Heart right ventricle (tissue), 16 donors: ENCODE results near the gene COL6A2. TPM values are rescaled to one million over a fixed set of nuclear protein-coding genes. Genes with fewer than 3 reads are reported as not detected.

ENCODE experiments used
- ATAC-seq, 8 donors: fragments of 200-7000 bp; cut with Tn5 transposase; one replicate each; pipeline ENCODE4 v1.9.1; 2020; ENCODE audit warnings: mild to moderate bottlenecking in 8 of 8, moderate library complexity in 8 of 8, moderate number of reproducible peaks in 1 of 8
- DNase-seq, 2 donors: peaks; one replicate each; pipeline ENCODE4 v3.0.0-alpha.2; 2020
- H3K27ac ChIP-seq, 10 donors: fragments of 200-600 bp; sonication (generic) in 2 of 10; one replicate each; pipeline versions ENCODE4 v1.5.0 to v1.8.0; 2020 to 2022; ENCODE audit warnings: mild to moderate bottlenecking in 3 of 10
- H3K27me3 ChIP-seq, 7 donors: fragments of 200-600 bp; one replicate each; pipeline ENCODE4 v1.8.0; 2021 to 2022; ENCODE audit warnings: mild to moderate bottlenecking in 2 of 7
- H3K36me3 ChIP-seq, 9 donors: fragments of 200-600 bp; sonication (generic) in 1 of 9; one replicate each; pipeline versions ENCODE4 v1.5.0 to v1.8.0; 2020 to 2022; ENCODE audit warnings: mild to moderate bottlenecking in 2 of 9
- H3K4me1 ChIP-seq, 9 donors: fragments of 200-600 bp; sonication (generic) in 1 of 9; one replicate each; pipeline versions ENCODE4 v1.5.0 to v1.8.0; 2020 to 2022; ENCODE audit warnings: mild to moderate bottlenecking in 4 of 9
- H3K4me3 ChIP-seq, 10 donors: fragments of 200-600 bp; sonication (generic) in 2 of 10; one replicate each; pipeline versions ENCODE4 v1.5.0 to v1.8.0; 2020 to 2022; ENCODE audit warnings: mild to moderate bottlenecking in 7 of 10, moderate library complexity in 2 of 10
- H3K9me3 ChIP-seq, 11 donors: fragments of 200-600 bp in 10 of 11; sonication (generic) in 2 of 11; one replicate each; pipeline versions ENCODE4 v1.5.0 to v1.8.0; 2013 to 2022; ENCODE audit warnings: mild to moderate bottlenecking in 2 of 11, control low read depth in 1 of 11, moderate library complexity in 1 of 11
- WGBS, 2 donors: extraction: QIAGEN DNeasy Blood & Tissue Kit; methylation state at CpG; one replicate each; pipeline ENCODE4 v1.1.7; 2013; ENCODE audit warnings: inconsistent platforms in 1 of 2; 5-methylcytosine and 5-hydroxymethylcytosine counted together
- intact Hi-C, 10 donors: fragments of 100-400 bp; cut with DNase I; formaldehyde crosslinking; loops; one replicate each; pipeline versions ENCODE4 v1.11.1 to v1.14.2; 2022
- polyA plus RNA-seq, 2 donors: library from polyadenylated mRNA; stranded (reverse); fragments of 200-250 nt; gene quantifications; one replicate each; pipeline ENCODE4 v1.2.3, GENCODE V29; 2013
- total RNA-seq, 10 donors: library from RNA; stranded (reverse); fragmentation: NEBNext Ultra II Directional in 3 of 10; extraction: Animal tissue kit (Norgen Biotek cat#: 25700) in 3 of 10; gene quantifications; one replicate each; pipeline versions ENCODE4 v1.2.1 to v1.2.4, GENCODE V29; 2021 to 2023
- TF ChIP-seq, protein P1 (sequence below), 9 donors: fragments of 200-600 bp; sonication (generic) in 2 of 9; IDR thresholded peaks; one replicate each; pipeline versions ENCODE4 v1.5.0 to v1.8.0; 2021 to 2022; ENCODE audit warnings: antibody characterized with exemption in 9 of 9, mild to moderate bottlenecking in 5 of 9, moderate library complexity in 1 of 9
- donor health status: Arrhythmogenic right ventricular cardiomyopathy.
- donor health status: ischemic (EF 13 %, LVEDD 7.1; RV severe dilation, severe dysfunction).
- donor health status: healthy with polysubstance abuse.
- donor health status: DM: no; HTN: yes; CAD: no.
- donor health status: DM: no; HTN: no; CAD: no.
- donor health status: ischemic (EF 25% LVEDD 6.9; RV normal size, moderate dysfunction).
- donor health status: ischemic (EF 25% LVEDD 5.7; RV mildly dilated, moderate dysfunction).
- donor health status: healthy.
- donor health status: DM: yes; HTN: yes; CAD: no.
- donor health status: Ischemic cardiomyopathy.
- donor health status: ischemic (EF 35%, LVEDD 5.7; RV mildly dilated, moderate dysfunction).
- donor health status: nonischemic (EF 11% LVEDD 7.7; RV severe dilation, severe dysfunction).
- donor health status: DM: yes; HTN: yes; CAD: no.
- donor health status: PGD.
- donor health status: ischemic (EF 29% LVEDD 5.4; RV normal size, mild dysfunction).
- donor health status: nonischemic (EF 23%, LVEDD 6.1; RV moderate dilation, normal function).

The COL6A2 gene
- total and polyA plus RNA-seq, 12 donors = 76.6 to 370 (median 162) TPM

DNA sequence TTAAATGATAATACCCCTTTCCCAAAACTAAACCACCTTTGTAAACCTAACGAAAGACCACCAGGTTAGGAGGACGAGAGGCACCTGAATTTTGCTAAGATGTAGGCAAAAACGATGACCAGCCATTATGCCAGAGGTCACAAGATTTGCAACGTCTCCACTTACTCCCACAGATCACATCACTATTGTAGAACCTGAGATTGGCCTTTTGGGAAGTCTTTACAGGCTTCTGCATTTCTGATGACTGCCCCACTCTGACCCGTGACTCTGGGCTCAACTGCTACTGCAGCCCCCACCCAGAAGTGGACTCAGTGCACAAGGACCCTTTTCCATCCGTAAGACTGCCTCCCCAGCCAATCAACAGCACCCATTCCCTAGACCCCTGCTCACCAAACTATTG, 36.4 kb upstream of the COL6A2 start:
- no peak for ATAC-seq
- DNase-seq = no peak
- Histone ChIP-seq H3K27ac (peak overlapping the region in 8 of 10 donors; percentile 63 to 88 (median 83)), H3K9me3 (peaks cover 0 to 26% (median 0%) of the 10 kb centered on the region in 11 donors), H3K36me3 (no peaks in the 10 kb centered on the region), H3K27me3 (peaks cover 0 to 29% (median 0%) of the 10 kb centered on the region in 7 donors), H3K4me3 (no peak overlapping the region), H3K4me1 (peaks cover 5 to 45% (median 29%) of the 10 kb centered on the region in 9 donors)
- TF ChIP-seq, protein P1, sequence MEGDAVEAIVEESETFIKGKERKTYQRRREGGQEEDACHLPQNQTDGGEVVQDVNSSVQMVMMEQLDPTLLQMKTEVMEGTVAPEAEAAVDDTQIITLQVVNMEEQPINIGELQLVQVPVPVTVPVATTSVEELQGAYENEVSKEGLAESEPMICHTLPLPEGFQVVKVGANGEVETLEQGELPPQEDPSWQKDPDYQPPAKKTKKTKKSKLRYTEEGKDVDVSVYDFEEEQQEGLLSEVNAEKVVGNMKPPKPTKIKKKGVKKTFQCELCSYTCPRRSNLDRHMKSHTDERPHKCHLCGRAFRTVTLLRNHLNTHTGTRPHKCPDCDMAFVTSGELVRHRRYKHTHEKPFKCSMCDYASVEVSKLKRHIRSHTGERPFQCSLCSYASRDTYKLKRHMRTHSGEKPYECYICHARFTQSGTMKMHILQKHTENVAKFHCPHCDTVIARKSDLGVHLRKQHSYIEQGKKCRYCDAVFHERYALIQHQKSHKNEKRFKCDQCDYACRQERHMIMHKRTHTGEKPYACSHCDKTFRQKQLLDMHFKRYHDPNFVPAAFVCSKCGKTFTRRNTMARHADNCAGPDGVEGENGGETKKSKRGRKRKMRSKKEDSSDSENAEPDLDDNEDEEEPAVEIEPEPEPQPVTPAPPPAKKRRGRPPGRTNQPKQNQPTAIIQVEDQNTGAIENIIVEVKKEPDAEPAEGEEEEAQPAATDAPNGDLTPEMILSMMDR (IDR thresholded peaks at IDR 0.05) = no peak
- WGBS, 2 donors = 71 to 88% methylated on average over 6 of the region's 6 CpGs
- intact Hi-C loops = loop anchor here in 2 of 10 donors (5.0 kb wide), 2 partner anchors 34 to 51 kb away; no protein-coding TSS in a partner anchor

DNA sequence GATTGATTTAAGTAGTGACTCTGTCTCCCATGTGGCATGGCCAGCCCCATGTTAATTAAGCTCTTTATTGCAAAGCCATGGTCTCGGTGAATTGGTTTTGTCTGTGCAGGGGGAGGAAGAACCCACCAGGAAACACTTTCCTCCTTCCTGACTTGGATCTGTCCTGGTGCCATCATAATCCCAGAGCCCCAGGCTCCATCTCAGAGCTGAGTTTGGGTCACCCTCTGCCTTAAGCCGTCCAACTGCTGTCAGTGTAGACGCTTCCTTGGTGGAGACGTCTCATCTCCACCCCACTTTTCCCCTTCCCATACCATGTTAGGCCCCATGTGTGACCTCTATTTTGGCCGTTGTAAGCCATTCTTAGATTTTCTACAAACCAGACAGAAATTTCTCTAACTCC, 36.0 kb upstream of the COL6A2 start:
- Histone ChIP-seq H3K9me3 (peaks cover 0 to 26% (median 0%) of the 10 kb centered on the region in 11 donors), H3K4me1 (peaks cover 7 to 45% (median 29%) of the 10 kb centered on the region in 9 donors), H3K36me3 (no peaks in the 10 kb centered on the region), H3K27ac (peak overlapping the region in 7 of 10 donors; percentile 71 to 88 (median 85)), H3K4me3 (no peak overlapping the region), H3K27me3 (peaks cover 0 to 24% (median 0%) of the 10 kb centered on the region in 7 donors)
- DNase-seq (no peak), ATAC-seq (no peak)
- 92 to 99% methylated on average over 5 of the region's 5 CpGs for WGBS, 2 donors
- intact Hi-C loops = loop anchor here in 2 of 10 donors (5.0 kb wide), 2 partner anchors 35 to 50 kb away; no protein-coding TSS in a partner anchor
- TF ChIP-seq, protein P1 (IDR thresholded peaks at IDR 0.05) = no peak

DNA sequence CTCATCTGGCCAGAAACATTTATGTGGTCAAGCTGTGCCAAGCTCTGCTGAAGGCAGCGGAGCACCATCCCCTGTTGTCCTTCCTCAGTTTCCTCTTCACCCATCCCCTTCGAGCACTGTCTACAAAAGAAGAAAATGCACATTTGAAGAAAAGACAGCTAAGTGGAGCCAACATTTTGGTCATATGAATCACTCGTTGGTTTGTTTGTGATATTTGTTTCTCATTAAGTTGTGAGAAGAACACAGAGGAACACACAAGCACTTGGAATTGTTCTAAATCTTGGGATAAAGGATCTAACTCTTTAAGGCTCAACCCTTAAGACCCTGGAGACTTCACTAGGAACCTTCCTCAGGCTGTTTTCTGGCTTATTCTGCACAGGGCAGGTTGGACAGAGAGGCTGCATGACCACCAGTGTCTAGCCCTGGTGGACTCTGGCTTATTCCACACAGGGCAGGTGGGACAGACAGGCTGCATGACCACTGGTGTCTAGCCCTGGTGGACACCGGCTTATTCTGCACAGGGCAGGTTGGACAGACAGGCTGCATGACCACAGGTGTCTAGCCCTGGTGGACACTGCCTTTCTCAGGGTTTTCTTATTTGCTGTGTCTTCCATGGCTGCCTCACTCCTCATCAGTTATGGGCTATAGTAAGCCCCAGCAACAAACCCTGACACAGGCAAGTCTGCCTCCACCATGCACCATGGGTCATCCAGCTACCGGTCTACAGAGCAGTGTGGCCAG, 35.3 kb upstream of the COL6A2 start:
- no peak for ATAC-seq
- Histone ChIP-seq H3K9me3 (peaks cover 0 to 26% (median 0%) of the 10 kb centered on the region in 11 donors), H3K4me1 (peaks cover 14 to 47% (median 33%) of the 10 kb centered on the region in 9 donors), H3K36me3 (no peaks in the 10 kb centered on the region), H3K4me3 (no peak overlapping the region), H3K27me3 (peaks cover 0 to 17% (median under 1%) of the 10 kb centered on the region in 7 donors), H3K27ac (peak overlapping the region in 4 of 10 donors; percentile 16 to 85 (median 58))
- intact Hi-C loops = loop anchor here in 2 of 10 donors (5.0 kb wide), 2 partner anchors 35 to 50 kb away; no protein-coding TSS in a partner anchor
- WGBS, 2 donors = 93% methylated on average over 5 of the region's 5 CpGs
- TF ChIP-seq, protein P1 (IDR thresholded peaks at IDR 0.05) = no peak
- no peak for DNase-seq

DNA sequence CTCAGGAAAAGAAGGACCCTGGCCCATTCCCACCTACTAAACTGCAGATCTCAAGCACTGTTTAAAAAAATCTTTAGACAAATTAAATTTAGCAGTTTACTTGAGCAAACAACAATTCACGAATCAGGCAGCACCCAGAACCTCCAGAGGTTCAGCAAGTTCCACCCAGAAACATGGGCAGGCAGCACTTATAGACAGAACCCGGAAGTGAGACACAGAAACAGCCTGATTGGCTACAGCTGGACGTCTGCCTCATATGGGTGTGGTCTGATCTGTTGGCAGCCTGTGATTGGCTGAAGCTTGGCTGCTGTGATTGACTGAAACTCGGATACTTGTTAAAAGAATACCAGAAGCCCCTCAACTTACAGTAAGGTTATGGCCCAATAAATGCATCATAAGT, 34.7 kb upstream of the COL6A2 start:
- H3K4me3 ChIP-seq = no peak overlapping the region
- DNase-seq (no peak), ATAC-seq (no peak)
- peaks cover 0 to 16% (median 4%) of the 10 kb centered on the region in 7 donors for H3K27me3 ChIP-seq
- H3K4me1 ChIP-seq = peaks cover 15 to 52% (median 36%) of the 10 kb centered on the region in 9 donors
- intact Hi-C loops = loop anchor here in 2 of 10 donors (5.0 kb wide), 2 partner anchors 36 to 49 kb away; no protein-coding TSS in a partner anchor
- no peaks in the 10 kb centered on the region for H3K36me3 ChIP-seq
- H3K27ac ChIP-seq = peak overlapping the region in 2 of 10 donors; percentile 16 to 34
- H3K9me3 ChIP-seq = peaks cover 0 to 26% (median 0%) of the 10 kb centered on the region in 11 donors
- WGBS, 2 donors = 85 to 88% methylated on average over 4 of the region's 4 CpGs
- TF ChIP-seq, protein P1 (IDR thresholded peaks at IDR 0.05) = no peak
